HepG2 (cell line): ENCODE measurements around the gene SMURF1. TPM values are rescaled to one million over a fixed set of nuclear protein-coding genes. Genes with fewer than 3 reads are reported as not detected.
"Not testable (repeated sequence)": the region's sequence is repeated elsewhere in the genome, so short reads cannot be mapped to it uniquely, and the experiment has no call there.

Experiments
- ATAC-seq: fragments of 200-7000 bp; cut with Tn5 transposase; 3 replicates; pipeline ENCODE4 v1.9.1; 2020; ENCODE audit warnings: mild to moderate bottlenecking, moderate library complexity
- BruUV-seq: library from RNA; stranded (reverse); fragments of 400-500 nt; replicated peaks from 2 replicates; lab custom pipeline; 2021; lab: Mats Ljungman, UMichigan
- CTCF ChIA-PET: fragments of 300-600 bp; formaldehyde crosslinking; extraction: SDS; loops from one replicate; lab custom pipeline; 2021; ENCODE audit warnings: low total read pairs, inconsistent platforms, low intra/inter-chr PET ratio; lab: Yijun Ruan, JAX
- POLR2A ChIA-PET: fragments of 350-600 bp; sonication (Branson Sonifier 250); formaldehyde crosslinking; loops from one replicate; lab custom pipeline; 2020; ENCODE audit warnings: antibody characterized with exemption, inconsistent platforms; lab: Yijun Ruan, JAX
- DNase-seq: peaks from one replicate; pipeline ENCODE4 v3.0.0-alpha.2; 2015; ENCODE audit warnings: low spot score
- FAIRE-seq: peaks from 3 replicates; lab custom pipeline; 2011; peaks lifted over from hg19 to GRCh38; lab: Jason Lieb, UNC
- H2AFZ ChIP-seq: one replicate; pipeline ENCODE4 v1.6.1; 2011; ENCODE audit warnings: low read length, inconsistent platforms
- H3K27ac ChIP-seq: fragments of 300-600 bp; 3 replicates; pipeline ENCODE4 v1.8.0; 2011; ENCODE audit warnings: mixed run types, mild to moderate bottlenecking, mixed read lengths, low read length, inconsistent platforms; ENCODE audit not compliant: insufficient read depth; ENCODE audit errors: extremely low read length
- H3K27me3 ChIP-seq, 2 experiments: fragments of 200-600 bp in 1 of 2; 2 replicates in 1 of 2; 3 replicates in 1 of 2; pipeline versions ENCODE4 v1.6.0 to v1.8.0; 2011; ENCODE audit warnings: low read length in 2 of 2, mild to moderate bottlenecking in 2 of 2, moderate library complexity in 2 of 2, inconsistent platforms in 1 of 2; ENCODE audit not compliant: insufficient read depth in 2 of 2, control insufficient read depth in 1 of 2
- H3K36me3 ChIP-seq, 2 experiments: fragments of 200-600 bp in 1 of 2; replicated peaks in 1 of 2; 2 replicates in 1 of 2; 3 replicates in 1 of 2; pipeline versions ENCODE4 v1.5.1 to v1.8.0; 2011; ENCODE audit warnings: low read length in 2 of 2, inconsistent platforms in 1 of 2; ENCODE audit not compliant: insufficient read depth in 2 of 2, control insufficient read depth in 1 of 2
- H3K4me1 ChIP-seq: 2 replicates; pipeline ENCODE4 v1.5.1; 2012; ENCODE audit warnings: low read length, inconsistent platforms; ENCODE audit not compliant: insufficient read depth
- H3K4me2 ChIP-seq: 2 replicates; pipeline ENCODE4 v1.6.0; 2011; ENCODE audit warnings: low read depth, low read length, inconsistent platforms
- H3K4me3 ChIP-seq, 3 experiments: fragments of 200-600 bp in 1 of 3; sonication (generic), shearing (Covaris generic) in 1 of 3; replicated peaks in 1 of 3; 2 replicates each; pipeline ENCODE4 v1.5.1; 2011 to 2016; ENCODE audit warnings: low read length in 3 of 3, inconsistent platforms in 2 of 3, low read depth in 2 of 3, mild to moderate bottlenecking in 2 of 3, control low read depth in 1 of 3, mixed read lengths in 1 of 3; ENCODE audit not compliant: insufficient read depth in 1 of 3
- H3K79me2 ChIP-seq: one replicate; pipeline ENCODE4 v1.6.1; 2011; ENCODE audit warnings: low read length, inconsistent platforms; ENCODE audit not compliant: insufficient read depth
- H3K9ac ChIP-seq: 2 replicates; pipeline ENCODE4 v1.6.0; 2011; ENCODE audit warnings: mild to moderate bottlenecking, low read depth, low read length, inconsistent platforms; ENCODE audit not compliant: insufficient read depth
- H3K9me3 ChIP-seq: 2 replicates; pipeline ENCODE4 v1.5.1; 2012; ENCODE audit warnings: mild to moderate bottlenecking, low read length
- H4K20me1 ChIP-seq: 2 replicates; pipeline ENCODE4 v1.6.0; 2011; ENCODE audit warnings: inconsistent platforms, mild to moderate bottlenecking, low read length, moderate library complexity; ENCODE audit not compliant: insufficient read depth
- CBX5 ChIP-seq: sonication (generic); formaldehyde crosslinking; IDR thresholded peaks from 2 replicates; pipeline ENCODE4 v1.4.0; 2020; ENCODE audit warnings: missing genetic modification reagents, borderline replicate concordance
- FUBP1 ChIP-seq: sonication (generic); formaldehyde crosslinking; IDR thresholded peaks from 2 replicates; pipeline ENCODE4 v1.5.1; 2020; ENCODE audit warnings: missing genetic modification reagents, mild to moderate bottlenecking, borderline replicate concordance
- MTF2 ChIP-seq: sonication (generic); formaldehyde crosslinking; IDR thresholded peaks from 2 replicates; pipeline ENCODE4 v1.5.0; 2020; ENCODE audit warnings: missing genetic modification reagents, borderline replicate concordance
- RFXANK ChIP-seq: IDR thresholded peaks from 2 replicates; pipeline ENCODE4 v1.6.1; 2016
- TEAD2 ChIP-seq: sonication (generic); formaldehyde crosslinking; IDR thresholded peaks from 2 replicates; pipeline ENCODE4 v1.9.0; 2021; ENCODE audit warnings: missing genetic modification reagents
- ZNF557 ChIP-seq: sonication (generic); formaldehyde crosslinking; IDR thresholded peaks from 2 replicates; pipeline ENCODE4 v1.4.0; 2020; ENCODE audit warnings: missing genetic modification reagents
- WGBS: methylation state at CpG from one replicate; pipeline ENCODE4 v1.1.6; 2017; ENCODE audit warnings: low lambda C conversion rate; 5-methylcytosine and 5-hydroxymethylcytosine counted together
- in situ Hi-C: cut with HindIII; loops from 2 replicates; pipeline ENCODE4 v1.10.0; 2017; ENCODE audit warnings: low pct_unique_long_range_greater_than_20kb; ENCODE audit not compliant: extremely low pct_ligation_motif_present
- intact Hi-C: fragments of 100-400 bp; cut with micrococcal nuclease; formaldehyde crosslinking; loops from one replicate; pipeline ENCODE4 v1.10.0; 2022; ENCODE audit not compliant: unreplicated experiment
- polyA plus RNA-seq, 8 experiments: library from polyadenylated mRNA; depleted of rRNA in 3 of 8; stranded (reverse) in 7 of 8; unstranded in 1 of 8; fragments of >200 nt; fragmentation: Illumina TruSeq in 4 of 8; extraction: Trizol in 4 of 8; gene quantifications; 2 replicates each; pipeline versions ENCODE4 v1.2.1 to v1.2.3, GENCODE V29; 2011 to 2016; ENCODE audit warnings: low read depth in 4 of 8, missing spikeins in 1 of 8, mixed read lengths in 1 of 8; ENCODE audit not compliant: insufficient read depth in 1 of 8
- total RNA-seq, 5 experiments: library from RNA; depleted of rRNA; stranded (reverse); fragments of >200 nt; fragmentation: Illumina TruSeq; extraction: Trizol; gene quantifications; 2 replicates each; pipeline ENCODE4 v1.2.3, GENCODE V29; 2016; ENCODE audit warnings: low read depth in 1 of 5
- TF ChIP-seq, protein P1 (sequence below): sonication (generic); formaldehyde crosslinking; IDR thresholded peaks from 2 replicates; pipeline ENCODE4 v1.5.1; 2020; ENCODE audit warnings: mild to moderate bottlenecking, missing genetic modification reagents, moderate library complexity
- TF ChIP-seq, protein P2 (sequence below): sonication (generic); formaldehyde crosslinking; IDR thresholded peaks from 2 replicates; pipeline ENCODE4 v1.8.0; 2022; ENCODE audit warnings: mild to moderate bottlenecking, missing genetic modification reagents, moderate library complexity

Gene SMURF1
- total and polyA plus RNA-seq, 2 of the 13 experiments (the other 11 are each of a cell fraction or from before 2014, with no cell fraction given) = 8.3 to 11.1 TPM

- TF ChIP-seq, protein P1, sequence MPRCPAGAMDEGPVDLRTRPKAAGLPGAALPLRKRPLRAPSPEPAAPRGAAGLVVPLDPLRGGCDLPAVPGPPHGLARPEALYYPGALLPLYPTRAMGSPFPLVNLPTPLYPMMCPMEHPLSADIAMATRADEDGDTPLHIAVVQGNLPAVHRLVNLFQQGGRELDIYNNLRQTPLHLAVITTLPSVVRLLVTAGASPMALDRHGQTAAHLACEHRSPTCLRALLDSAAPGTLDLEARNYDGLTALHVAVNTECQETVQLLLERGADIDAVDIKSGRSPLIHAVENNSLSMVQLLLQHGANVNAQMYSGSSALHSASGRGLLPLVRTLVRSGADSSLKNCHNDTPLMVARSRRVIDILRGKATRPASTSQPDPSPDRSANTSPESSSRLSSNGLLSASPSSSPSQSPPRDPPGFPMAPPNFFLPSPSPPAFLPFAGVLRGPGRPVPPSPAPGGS = no peak
- TF ChIP-seq RFXANK (CRISPR knock-in tag) (no peak), CBX5 (CRISPR knock-in tag) (no peak), ZNF557 (CRISPR knock-in tag) (no peak), FUBP1 (CRISPR knock-in tag) (no peak)
- TF ChIP-seq, protein P2, sequence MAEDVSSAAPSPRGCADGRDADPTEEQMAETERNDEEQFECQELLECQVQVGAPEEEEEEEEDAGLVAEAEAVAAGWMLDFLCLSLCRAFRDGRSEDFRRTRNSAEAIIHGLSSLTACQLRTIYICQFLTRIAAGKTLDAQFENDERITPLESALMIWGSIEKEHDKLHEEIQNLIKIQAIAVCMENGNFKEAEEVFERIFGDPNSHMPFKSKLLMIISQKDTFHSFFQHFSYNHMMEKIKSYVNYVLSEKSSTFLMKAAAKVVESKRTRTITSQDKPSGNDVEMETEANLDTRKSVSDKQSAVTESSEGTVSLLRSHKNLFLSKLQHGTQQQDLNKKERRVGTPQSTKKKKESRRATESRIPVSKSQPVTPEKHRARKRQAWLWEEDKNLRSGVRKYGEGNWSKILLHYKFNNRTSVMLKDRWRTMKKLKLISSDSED (CRISPR knock-in tag) = no peak
Measured at GRCh38 chr7:99047526-99048077, 96.3 kb downstream of the SMURF1 start (continued).

- Histone ChIP-seq H3K36me3 (peaks cover 6 to 56% of the 10 kb centered on the region in 2 experiments), H3K79me2 (no peaks in the 10 kb centered on the region), H2AFZ (no peak overlapping the region), H3K9ac (no peak overlapping the region), H3K27me3 (no peaks in the 10 kb centered on the region), H3K4me2 (no peak overlapping the region), H3K9me3 (no peaks in the 10 kb centered on the region), H3K4me3 (no peak overlapping the region), H3K4me1 (peaks cover 32% of the 10 kb centered on the region), H3K27ac (no peak overlapping the region), H4K20me1 (no peaks in the 10 kb centered on the region)
- 99% methylated on average over 8 of the region's 8 CpGs for WGBS
- no peak for FAIRE-seq
- no peak for ATAC-seq
- intact Hi-C loops = no loop called here
- ChIA-PET CTCF (no interaction called here), POLR2A (no interaction called here)
- DNase-seq = no peak
- BruUV-seq = no TSS peak
- no peak for TF ChIP-seq TEAD2 (CRISPR knock-in tag)
- TF ChIP-seq MTF2 (CRISPR knock-in tag) = no peak
- in situ Hi-C loops = no loop called here
Measured at GRCh38 chr7:99046722-99047121, 97.2 kb downstream of the SMURF1 start.

DNA sequence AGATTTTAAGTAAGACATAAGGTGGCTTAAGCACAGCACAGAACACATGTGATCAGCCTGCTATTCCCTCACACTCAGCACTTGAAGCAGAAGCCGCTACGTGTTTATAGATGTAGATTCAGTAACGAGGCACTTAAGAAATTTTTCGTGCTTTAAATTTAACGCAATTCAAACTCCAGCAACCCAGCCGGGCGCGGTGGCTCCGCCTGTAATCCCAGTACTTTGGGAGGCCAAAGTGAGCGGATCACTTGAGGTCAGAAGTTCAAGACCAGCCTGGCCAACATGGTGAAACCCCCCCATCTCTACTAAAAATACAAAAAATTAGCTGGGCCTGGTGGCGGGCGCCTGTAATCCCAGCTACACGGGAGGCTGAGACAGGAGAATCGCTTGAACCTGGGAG is 97.6 kb downstream of the SMURF1 start:
- ATAC-seq, BruUV-seq, in situ Hi-C loops, H2AFZ ChIP-seq, H3K9ac ChIP-seq, CTCF ChIA-PET, H3K79me2 ChIP-seq, H3K4me3 ChIP-seq, POLR2A ChIA-PET, DNase-seq, H3K4me2 ChIP-seq, intact Hi-C loops, H3K9me3 ChIP-seq, FAIRE-seq, H4K20me1 ChIP-seq, H3K27me3 ChIP-seq, H3K27ac ChIP-seq: not testable (repeated sequence)
- peaks cover 7 to 56% of the 10 kb centered on the region in 2 experiments for H3K36me3 ChIP-seq
- H3K4me1 ChIP-seq = peaks cover 32% of the 10 kb centered on the region
- WGBS = 93% methylated on average over 14 of the region's 14 CpGs
